WTC11 (cell line): ENCODE measurements around the gene WBP1L.

Experiments
- ATF3 ChIP-seq: sonication (generic); formaldehyde crosslinking; conservative IDR thresholded peaks from 2 replicates; pipeline ENCODE4 v1.8.1; 2022; ENCODE audit warnings: mild to moderate bottlenecking, missing genetic modification reagents
- ETV6 ChIP-seq: sonication (generic); formaldehyde crosslinking; IDR thresholded peaks from 2 replicates; pipeline ENCODE4 v1.8.1; 2022; ENCODE audit warnings: mild to moderate bottlenecking, missing genetic modification reagents
- FOXK1 ChIP-seq: sonication (generic); formaldehyde crosslinking; IDR thresholded peaks from 2 replicates; pipeline ENCODE4 v1.8.0; 2022; ENCODE audit warnings: mild to moderate bottlenecking, moderate library complexity, missing genetic modification reagents
- JUN ChIP-seq: sonication (generic); formaldehyde crosslinking; IDR thresholded peaks from 2 replicates; pipeline ENCODE4 v1.8.0; 2023; ENCODE audit warnings: mild to moderate bottlenecking, missing genetic modification reagents
- MXD4 ChIP-seq: fragments of 250-450 bp; sonication (Bioruptor Pico); IDR thresholded peaks from 2 replicates; pipeline ENCODE4 v1.8.0; 2021; ENCODE audit warnings: mild to moderate bottlenecking, moderate library complexity, borderline replicate concordance
- NR3C1 ChIP-seq: sonication (generic); formaldehyde crosslinking; conservative IDR thresholded peaks from 2 replicates; pipeline ENCODE4 v1.8.1; 2023; ENCODE audit warnings: low read depth, mild to moderate bottlenecking, missing genetic modification reagents
- SMAD4 ChIP-seq: sonication (generic); formaldehyde crosslinking; IDR thresholded peaks from 2 replicates; pipeline ENCODE4 v1.8.0; 2022; ENCODE audit warnings: mild to moderate bottlenecking, missing genetic modification reagents
- ZBTB43 ChIP-seq: sonication (generic); formaldehyde crosslinking; IDR thresholded peaks from 2 replicates; pipeline ENCODE4 v1.8.1; 2023; ENCODE audit warnings: mild to moderate bottlenecking, missing genetic modification reagents
- TF ChIP-seq, protein P1 (sequence below): fragments of 200-600 bp; IDR thresholded peaks from 2 replicates; pipeline ENCODE4 v1.8.0; 2022; ENCODE audit warnings: antibody characterized with exemption
- TF ChIP-seq, protein P2 (sequence below): sonication (generic); formaldehyde crosslinking; IDR thresholded peaks from 2 replicates; pipeline ENCODE4 v1.8.1; 2023; ENCODE audit warnings: mild to moderate bottlenecking, missing genetic modification reagents, borderline replicate concordance
- TF ChIP-seq, protein P3 (sequence below): sonication (generic); formaldehyde crosslinking; IDR thresholded peaks from 2 replicates; pipeline ENCODE4 v1.8.0; 2023; ENCODE audit warnings: mild to moderate bottlenecking, missing genetic modification reagents
- TF ChIP-seq, protein P4 (sequence below): sonication (generic); formaldehyde crosslinking; IDR thresholded peaks from 2 replicates; pipeline ENCODE4 v1.8.0; 2022; ENCODE audit warnings: mild to moderate bottlenecking, missing genetic modification reagents

- TF ChIP-seq NR3C1 (CRISPR knock-in tag): no peak
- TF ChIP-seq, protein P1, sequence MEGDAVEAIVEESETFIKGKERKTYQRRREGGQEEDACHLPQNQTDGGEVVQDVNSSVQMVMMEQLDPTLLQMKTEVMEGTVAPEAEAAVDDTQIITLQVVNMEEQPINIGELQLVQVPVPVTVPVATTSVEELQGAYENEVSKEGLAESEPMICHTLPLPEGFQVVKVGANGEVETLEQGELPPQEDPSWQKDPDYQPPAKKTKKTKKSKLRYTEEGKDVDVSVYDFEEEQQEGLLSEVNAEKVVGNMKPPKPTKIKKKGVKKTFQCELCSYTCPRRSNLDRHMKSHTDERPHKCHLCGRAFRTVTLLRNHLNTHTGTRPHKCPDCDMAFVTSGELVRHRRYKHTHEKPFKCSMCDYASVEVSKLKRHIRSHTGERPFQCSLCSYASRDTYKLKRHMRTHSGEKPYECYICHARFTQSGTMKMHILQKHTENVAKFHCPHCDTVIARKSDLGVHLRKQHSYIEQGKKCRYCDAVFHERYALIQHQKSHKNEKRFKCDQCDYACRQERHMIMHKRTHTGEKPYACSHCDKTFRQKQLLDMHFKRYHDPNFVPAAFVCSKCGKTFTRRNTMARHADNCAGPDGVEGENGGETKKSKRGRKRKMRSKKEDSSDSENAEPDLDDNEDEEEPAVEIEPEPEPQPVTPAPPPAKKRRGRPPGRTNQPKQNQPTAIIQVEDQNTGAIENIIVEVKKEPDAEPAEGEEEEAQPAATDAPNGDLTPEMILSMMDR: no peak
- TF ChIP-seq, protein P2, sequence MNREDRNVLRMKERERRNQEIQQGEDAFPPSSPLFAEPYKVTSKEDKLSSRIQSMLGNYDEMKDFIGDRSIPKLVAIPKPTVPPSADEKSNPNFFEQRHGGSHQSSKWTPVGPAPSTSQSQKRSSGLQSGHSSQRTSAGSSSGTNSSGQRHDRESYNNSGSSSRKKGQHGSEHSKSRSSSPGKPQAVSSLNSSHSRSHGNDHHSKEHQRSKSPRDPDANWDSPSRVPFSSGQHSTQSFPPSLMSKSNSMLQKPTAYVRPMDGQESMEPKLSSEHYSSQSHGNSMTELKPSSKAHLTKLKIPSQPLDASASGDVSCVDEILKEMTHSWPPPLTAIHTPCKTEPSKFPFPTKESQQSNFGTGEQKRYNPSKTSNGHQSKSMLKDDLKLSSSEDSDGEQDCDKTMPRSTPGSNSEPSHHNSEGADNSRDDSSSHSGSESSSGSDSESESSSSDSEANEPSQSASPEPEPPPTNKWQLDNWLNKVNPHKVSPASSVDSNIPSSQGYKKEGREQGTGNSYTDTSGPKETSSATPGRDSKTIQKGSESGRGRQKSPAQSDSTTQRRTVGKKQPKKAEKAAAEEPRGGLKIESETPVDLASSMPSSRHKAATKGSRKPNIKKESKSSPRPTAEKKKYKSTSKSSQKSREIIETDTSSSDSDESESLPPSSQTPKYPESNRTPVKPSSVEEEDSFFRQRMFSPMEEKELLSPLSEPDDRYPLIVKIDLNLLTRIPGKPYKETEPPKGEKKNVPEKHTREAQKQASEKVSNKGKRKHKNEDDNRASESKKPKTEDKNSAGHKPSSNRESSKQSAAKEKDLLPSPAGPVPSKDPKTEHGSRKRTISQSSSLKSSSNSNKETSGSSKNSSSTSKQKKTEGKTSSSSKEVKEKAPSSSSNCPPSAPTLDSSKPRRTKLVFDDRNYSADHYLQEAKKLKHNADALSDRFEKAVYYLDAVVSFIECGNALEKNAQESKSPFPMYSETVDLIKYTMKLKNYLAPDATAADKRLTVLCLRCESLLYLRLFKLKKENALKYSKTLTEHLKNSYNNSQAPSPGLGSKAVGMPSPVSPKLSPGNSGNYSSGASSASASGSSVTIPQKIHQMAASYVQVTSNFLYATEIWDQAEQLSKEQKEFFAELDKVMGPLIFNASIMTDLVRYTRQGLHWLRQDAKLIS: no peak
- TF ChIP-seq ZBTB43 (CRISPR knock-in tag): no peak
- TF ChIP-seq SMAD4 (CRISPR knock-in tag): no peak
- TF ChIP-seq JUN (CRISPR knock-in tag): no peak
- TF ChIP-seq, protein P3, sequence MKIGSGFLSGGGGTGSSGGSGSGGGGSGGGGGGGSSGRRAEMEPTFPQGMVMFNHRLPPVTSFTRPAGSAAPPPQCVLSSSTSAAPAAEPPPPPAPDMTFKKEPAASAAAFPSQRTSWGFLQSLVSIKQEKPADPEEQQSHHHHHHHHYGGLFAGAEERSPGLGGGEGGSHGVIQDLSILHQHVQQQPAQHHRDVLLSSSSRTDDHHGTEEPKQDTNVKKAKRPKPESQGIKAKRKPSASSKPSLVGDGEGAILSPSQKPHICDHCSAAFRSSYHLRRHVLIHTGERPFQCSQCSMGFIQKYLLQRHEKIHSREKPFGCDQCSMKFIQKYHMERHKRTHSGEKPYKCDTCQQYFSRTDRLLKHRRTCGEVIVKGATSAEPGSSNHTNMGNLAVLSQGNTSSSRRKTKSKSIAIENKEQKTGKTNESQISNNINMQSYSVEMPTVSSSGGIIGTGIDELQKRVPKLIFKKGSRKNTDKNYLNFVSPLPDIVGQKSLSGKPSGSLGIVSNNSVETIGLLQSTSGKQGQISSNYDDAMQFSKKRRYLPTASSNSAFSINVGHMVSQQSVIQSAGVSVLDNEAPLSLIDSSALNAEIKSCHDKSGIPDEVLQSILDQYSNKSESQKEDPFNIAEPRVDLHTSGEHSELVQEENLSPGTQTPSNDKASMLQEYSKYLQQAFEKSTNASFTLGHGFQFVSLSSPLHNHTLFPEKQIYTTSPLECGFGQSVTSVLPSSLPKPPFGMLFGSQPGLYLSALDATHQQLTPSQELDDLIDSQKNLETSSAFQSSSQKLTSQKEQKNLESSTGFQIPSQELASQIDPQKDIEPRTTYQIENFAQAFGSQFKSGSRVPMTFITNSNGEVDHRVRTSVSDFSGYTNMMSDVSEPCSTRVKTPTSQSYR (CRISPR knock-in tag): no peak
- TF ChIP-seq, protein P4, sequence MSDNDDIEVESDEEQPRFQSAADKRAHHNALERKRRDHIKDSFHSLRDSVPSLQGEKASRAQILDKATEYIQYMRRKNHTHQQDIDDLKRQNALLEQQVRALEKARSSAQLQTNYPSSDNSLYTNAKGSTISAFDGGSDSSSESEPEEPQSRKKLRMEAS (CRISPR knock-in tag): no peak
- no peak for TF ChIP-seq FOXK1 (CRISPR knock-in tag)
- no peak for TF ChIP-seq MXD4 (CRISPR knock-in tag)
- TF ChIP-seq ATF3 (CRISPR knock-in tag): no peak
- no peak for TF ChIP-seq ETV6 (CRISPR knock-in tag)
Observed at GRCh38 chr10:102738692-102739121, 5.0 kb upstream of the WBP1L start.
